ENCODE measurements around the gene PNPLA7. TPM values are rescaled to one million over a fixed set of nuclear protein-coding genes. Genes with fewer than 3 reads are reported as not detected.
"Not testable (repeated sequence)": the region's sequence is repeated elsewhere in the genome, so short reads cannot be mapped to it uniquely, and the experiment has no call there.

PNPLA7 gene
- 1.5 TPM for total RNA-seq

- peak; percentile 92 for DNase-seq
Observed at GRCh38 chr9:137550231-137550621, at the start of gene PNPLA7. PNPLA7 (minus strand) TSS chr9:137550402; CDS start chr9:137550197, 205 bp downstream.

- DNase-seq = no peak
Observed at GRCh38 chr9:137598943-137599342, 48.7 kb upstream of the PNPLA7 start.

- DNase-seq = not testable (repeated sequence)
Observed at GRCh38 chr9:137596577-137596976, 46.4 kb upstream of the PNPLA7 start.

GRCh38 chr9:137593176-137593575, 43.0 kb upstream of the PNPLA7 start:
- DNase-seq = no peak

GRCh38 chr9:137592767-137593166, 42.6 kb upstream of the PNPLA7 start:
- no peak for DNase-seq

GRCh38 chr9:137590469-137591383, 40.5 kb upstream of the PNPLA7 start, which contains the start of gene ZMYND19:
ZMYND19 (minus strand) TSS chr9:137590512; CDS start chr9:137590263, 249 bp downstream.
- peak; percentile 95 for DNase-seq

- no peak for DNase-seq
Observed at GRCh38 chr9:137590123-137590468, 39.9 kb upstream of the PNPLA7 start.

- DNase-seq = no peak
Observed at GRCh38 chr9:137589441-137590122, 39.4 kb upstream of the PNPLA7 start.

- DNase-seq = no peak
Observed at GRCh38 chr9:137588891-137589290, 38.7 kb upstream of the PNPLA7 start.

GRCh38 chr9:137588311-137588710, 38.1 kb upstream of the PNPLA7 start:
- DNase-seq = no peak

GRCh38 chr9:137586854-137587253, 36.7 kb upstream of the PNPLA7 start:
- no peak for DNase-seq

- no peak for DNase-seq
Observed at GRCh38 chr9:137583957-137584356, 33.8 kb upstream of the PNPLA7 start.

- DNase-seq = no peak
Observed at GRCh38 chr9:137583347-137583746, 33.1 kb upstream of the PNPLA7 start.

- no peak for DNase-seq
Observed at GRCh38 chr9:137582286-137582860, 32.2 kb upstream of the PNPLA7 start.

- no peak for DNase-seq
Observed at GRCh38 chr9:137581361-137582285, 31.4 kb upstream of the PNPLA7 start.

GRCh38 chr9:137580954-137581322, 30.7 kb upstream of the PNPLA7 start:
- DNase-seq = no peak

GRCh38 chr9:137580209-137580953, 30.2 kb upstream of the PNPLA7 start:
- no peak for DNase-seq

GRCh38 chr9:137579259-137579604, 29.0 kb upstream of the PNPLA7 start:
- no peak for DNase-seq

GRCh38 chr9:137578518-137579258, 28.5 kb upstream of the PNPLA7 start, which contains the start of gene DPH7:
DPH7 (minus strand) TSS chr9:137578925; CDS start chr9:137578777, 148 bp downstream.
- DNase-seq = peak; percentile 96

GRCh38 chr9:137575716-137576411, 25.7 kb upstream of the PNPLA7 start:
- no peak for DNase-seq
